IPS-18c (cell line): ENCODE data around the gene REC8.
A peak's percentile ranks its signal among the peaks of the same experiment; 100 is the strongest.

Experiments
- H3K4me3 ChIP-seq: 2 replicates; pipeline ENCODE4 v1.7.0; 2013; ENCODE audit warnings: low read depth, mild to moderate bottlenecking, low read length, moderate library complexity; ENCODE audit not compliant: insufficient read depth
- H3K9me3 ChIP-seq: one replicate; pipeline ENCODE4 v1.6.1; 2013; ENCODE audit warnings: mild to moderate bottlenecking, low read length, moderate library complexity; ENCODE audit not compliant: control insufficient read depth, insufficient read depth

REC8 gene

DNA sequence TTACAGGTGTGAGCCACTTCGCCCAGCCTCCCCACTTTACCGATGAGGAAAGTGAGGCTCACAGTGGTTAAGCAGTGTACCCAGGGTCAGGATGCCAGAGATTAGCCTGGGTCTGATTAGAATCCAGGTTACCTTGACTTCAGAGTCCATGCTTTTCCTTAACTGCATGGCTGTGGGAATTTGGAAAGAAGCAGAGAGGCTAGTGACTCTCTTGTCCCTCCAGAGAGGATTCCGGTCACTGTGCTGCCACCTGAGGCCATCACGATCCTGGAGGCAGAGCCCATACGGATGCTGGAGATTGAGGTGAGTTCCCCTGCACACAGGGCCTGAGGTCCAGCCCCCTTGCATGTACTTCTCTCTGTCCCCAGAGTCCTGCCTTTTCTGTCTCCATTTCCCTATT is 4.7 kb downstream of the REC8 start:
- Histone ChIP-seq H3K9me3 (no peaks in the 10 kb centered on the region), H3K4me3 (no peak overlapping the region)

DNA sequence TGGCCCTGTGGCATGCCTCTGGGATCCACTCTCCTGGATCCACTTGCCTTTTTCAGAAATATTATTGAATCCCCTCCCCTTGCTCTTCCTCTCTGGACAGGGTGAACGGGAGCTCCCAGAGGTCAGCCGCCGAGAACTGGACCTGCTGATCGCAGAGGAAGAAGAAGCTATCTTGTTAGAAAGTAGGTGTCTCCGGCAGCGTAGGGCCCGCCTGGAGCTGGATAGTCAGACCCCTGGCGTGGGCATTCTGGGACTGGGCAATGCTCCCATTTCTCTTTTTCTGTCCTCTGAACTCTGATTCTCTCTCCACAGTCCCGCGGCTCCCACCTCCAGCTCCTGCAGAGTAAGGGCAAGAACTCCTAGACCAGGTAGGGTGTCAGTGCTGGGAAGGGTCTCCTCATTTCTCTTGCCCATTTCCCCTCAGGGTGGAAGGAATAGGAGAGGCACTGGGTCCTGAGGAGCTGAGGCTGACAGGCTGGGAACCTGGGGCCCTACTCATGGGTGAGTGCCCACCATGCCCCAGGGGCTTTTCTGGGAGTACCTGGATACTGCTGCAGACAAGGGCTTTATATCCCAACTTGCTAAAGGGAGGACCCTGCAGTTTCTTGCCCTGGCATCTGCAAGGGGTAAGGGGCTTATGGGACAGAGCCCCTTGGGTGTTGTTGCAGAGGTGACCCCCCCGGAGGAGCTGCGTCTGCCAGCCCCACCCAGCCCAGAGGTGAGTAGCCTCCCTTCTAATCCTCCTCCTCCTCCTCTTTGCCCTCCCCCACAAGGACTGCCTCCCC is 5.4 kb downstream of the REC8 start:
- no peak overlapping the region for H3K4me3 ChIP-seq
- H3K9me3 ChIP-seq: no peaks in the 10 kb centered on the region

DNA sequence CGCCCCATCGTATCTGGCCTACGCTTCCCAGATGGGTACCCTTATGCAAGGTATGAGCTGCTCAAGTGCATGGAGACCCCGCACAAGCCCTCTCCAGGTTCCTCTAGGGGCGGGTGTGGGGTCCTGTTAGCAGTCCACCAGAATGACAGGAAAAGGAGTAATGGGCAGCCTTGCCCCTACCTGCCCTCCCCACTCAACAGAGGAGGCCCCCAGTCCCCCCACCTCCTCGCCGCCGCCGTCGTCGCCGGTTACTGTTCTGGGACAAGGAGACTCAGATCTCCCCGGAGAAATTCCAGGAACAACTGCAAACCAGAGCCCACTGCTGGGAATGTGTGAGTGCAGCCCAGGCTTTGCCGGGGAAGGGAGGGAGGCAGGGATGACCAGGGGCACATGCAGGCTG is 6.0 kb downstream of the REC8 start:
- Histone ChIP-seq H3K9me3 (no peaks in the 10 kb centered on the region), H3K4me3 (no peak overlapping the region)

DNA sequence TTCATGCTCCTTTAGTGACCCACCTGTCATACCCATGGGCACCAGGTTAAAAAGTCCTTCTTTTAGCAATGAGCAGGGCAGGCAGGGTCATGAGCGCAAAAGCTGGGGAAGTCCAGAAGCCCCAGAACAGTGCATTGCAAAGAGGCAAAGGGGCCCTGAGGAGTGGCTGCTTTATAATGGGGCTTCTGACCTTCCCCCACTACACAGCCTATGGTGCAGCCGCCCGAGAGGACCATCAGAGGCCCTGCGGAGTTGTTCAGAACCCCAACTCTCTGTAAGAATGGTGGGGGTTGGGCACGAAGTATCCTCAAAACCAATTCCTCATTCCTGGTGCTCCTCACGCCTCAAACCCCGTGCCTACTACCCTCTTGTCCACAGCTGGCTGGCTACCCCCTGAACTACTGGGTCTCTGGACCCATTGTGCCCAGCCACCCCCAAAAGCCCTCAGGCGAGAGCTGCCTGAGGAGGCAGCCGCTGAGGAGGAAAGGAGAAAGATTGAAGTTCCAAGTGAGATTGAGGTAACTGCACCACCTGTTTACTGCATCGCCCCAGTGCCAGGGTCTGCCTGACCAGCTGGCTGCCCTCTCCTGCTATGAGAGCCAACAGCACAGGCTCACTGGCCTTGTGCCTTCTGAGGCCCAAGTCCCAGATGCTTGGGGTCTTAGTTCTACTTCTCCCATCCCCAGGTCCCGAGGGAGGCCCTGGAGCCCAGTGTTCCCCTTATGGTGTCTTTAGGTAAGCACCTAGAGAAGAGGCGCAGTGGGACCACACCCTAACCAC is 6.7 kb downstream of the REC8 start:
- no peaks in the 10 kb centered on the region for H3K9me3 ChIP-seq

DNA sequence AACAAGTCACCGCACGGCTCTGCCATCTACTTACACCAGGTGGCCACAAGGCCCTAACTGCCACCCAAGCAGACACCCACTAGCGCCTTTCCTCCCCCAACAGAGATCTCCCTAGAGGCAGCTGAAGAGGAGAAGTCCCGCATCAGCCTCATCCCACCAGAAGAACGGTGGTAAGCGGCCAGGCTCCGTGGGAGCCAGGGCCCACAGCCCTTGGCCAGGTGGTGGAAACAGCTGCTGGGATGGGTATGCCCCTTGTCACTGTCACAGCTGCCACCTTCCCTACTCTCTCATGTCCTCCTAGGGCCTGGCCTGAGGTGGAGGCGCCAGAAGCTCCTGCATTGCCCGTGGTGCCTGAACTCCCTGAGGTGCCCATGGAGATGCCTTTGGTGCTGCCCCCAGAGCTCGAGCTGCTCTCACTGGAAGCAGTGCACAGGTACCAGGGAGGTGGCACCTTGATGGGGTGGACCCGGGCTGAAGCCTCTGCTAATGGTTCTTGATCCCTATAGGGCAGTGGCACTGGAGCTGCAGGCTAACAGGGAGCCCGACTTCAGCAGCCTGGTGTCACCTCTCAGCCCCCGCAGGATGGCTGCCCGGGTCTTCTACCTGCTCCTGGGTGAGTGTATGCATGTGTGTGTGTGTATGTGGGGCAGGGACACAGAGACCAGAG is 7.5 kb downstream of the REC8 start:
- H3K9me3 ChIP-seq: no peaks in the 10 kb centered on the region
- H3K4me3 ChIP-seq: no peak overlapping the region

More for the DNA sequence above, 6.7 kb downstream of the REC8 start:
- no peak overlapping the region for H3K4me3 ChIP-seq

DNA sequence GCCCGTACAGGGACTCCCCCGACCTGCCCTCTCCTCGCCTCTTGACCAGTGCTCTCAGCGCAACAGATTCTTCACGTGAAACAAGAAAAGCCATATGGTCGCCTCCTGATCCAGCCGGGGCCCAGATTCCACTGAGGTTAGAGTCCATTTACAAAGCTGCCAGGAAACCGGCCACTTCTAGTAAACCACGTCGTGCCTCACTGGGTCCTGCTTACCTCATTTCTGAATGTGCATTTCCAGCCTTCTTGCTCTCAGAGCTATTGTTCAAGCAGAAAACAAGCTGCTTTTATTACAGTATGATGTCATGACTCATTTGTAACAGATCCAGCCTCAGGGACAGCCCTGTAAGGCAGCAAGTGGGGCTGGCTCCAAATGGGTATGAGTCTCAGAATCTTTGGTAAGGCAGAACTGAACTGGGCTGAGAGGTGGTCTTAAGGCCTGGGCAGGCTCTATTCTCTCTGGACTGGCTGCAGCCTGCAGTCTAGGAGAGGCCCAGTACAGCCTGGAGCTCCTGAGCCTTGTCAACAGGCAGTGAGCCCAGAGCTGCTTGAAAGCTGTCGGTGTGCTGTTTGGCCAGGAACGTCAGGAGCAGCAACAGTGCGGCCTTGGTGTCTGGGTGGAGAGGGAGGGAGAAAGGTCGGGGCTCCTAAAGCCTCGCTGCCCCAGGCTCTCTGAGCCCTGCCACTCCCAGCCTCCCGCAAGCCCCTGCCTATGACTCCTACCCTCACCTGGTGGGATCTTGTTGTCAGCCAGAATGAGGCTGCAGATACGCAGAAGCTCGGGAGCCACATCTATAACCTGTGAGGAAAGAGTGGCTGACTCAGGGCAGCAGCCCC is 8.3 kb downstream of the REC8 start:
- no peak overlapping the region for H3K4me3 ChIP-seq
- H3K9me3 ChIP-seq: no peaks in the 10 kb centered on the region

DNA sequence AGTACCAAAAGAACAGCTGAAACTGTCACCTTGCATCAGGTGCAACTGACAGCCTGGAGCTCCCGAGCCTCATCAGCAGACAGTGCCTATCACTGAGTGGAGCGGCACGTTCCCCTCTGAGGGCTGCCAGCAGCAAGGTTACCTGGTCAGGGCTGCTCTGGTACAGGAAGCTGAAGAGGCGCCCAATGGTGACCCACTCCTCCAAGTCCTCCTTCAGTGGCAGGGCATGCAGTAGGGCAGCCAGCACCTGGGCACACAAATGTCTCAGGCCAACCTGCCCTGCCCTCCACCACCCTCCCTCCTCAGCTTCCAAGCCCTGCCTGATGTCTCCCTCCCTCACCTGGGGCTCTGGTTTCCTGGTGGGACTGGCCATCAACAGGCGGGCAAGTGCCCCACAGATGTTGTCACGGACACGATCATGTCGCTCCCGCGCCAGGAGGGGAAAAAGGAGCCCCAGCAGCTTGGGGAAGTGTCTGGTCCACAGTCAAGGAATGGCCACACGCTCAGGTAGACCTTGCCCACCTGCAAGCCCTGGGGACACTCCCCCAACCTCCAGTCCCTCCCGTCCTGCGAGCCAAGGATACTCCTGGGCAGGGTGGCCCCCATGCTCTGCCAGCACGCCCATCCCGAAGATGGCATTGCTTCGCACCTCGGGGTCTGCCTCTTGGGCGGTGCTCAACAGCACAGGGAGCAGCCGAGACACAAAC is 9.6 kb downstream of the REC8 start:
- no peaks in the 10 kb centered on the region for H3K9me3 ChIP-seq
- H3K4me3 ChIP-seq: no peak overlapping the region

DNA sequence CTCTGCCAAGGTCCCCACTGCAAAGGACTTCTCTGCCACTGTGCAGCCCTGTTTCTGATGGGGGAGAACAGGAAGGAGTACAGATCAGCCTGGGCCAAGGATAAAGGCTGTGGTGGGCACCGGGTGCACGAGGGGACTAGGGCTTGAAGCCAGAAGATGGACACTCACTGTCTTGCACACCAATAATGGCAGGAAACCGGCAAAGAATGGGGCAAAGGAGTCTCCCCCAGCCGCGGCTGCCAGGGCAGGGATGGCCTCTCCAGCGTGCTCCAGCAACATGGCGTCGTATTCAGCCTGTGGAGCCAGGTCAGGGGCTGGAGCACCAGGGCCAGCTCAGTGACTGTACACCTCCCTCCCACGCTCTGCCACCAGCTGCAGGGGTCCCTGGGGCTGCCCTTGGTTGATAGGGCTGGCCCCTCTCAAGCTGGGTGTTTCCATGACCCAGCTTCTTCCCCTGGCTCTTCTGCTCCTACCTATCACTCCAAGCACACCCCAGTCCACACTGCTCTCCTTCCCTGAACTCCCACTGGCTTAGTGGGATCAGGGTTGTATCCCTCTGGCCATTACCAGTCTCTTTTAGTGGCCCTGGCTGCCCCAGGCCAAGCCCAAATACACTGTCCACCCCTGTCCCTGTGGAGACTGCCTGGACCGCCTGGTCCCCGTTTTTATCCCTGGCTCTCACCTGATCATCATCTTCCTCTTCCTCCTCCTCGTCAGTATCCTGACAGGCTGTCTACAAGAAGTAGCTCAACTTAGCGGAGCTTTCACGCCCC is 10.4 kb downstream of the REC8 start:
- no peak overlapping the region for H3K4me3 ChIP-seq
- H3K9me3 ChIP-seq: no peaks in the 10 kb centered on the region

DNA sequence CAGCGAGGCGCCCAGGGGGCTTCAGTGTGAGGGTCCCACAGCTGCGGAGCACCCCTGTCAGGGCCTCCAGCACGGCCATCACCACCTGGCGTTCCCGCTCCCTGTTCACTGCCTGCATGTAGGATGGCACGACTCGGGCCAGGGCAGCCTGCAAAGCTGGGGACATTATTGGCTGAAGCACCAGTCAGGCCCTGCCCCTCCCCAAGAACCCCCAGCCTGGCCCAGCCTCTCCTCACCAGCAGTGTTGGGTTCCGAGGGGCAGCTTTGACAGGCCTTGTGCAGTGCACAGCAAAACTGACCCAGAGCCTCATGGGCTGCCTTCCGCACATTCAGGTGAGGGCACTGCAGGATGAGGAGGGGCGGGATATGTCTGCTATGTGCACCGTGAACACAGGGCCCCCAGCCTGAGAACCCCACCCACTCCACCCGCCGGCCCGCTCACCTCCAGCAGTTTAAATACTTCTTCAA is 11.2 kb downstream of the REC8 start:
- Histone ChIP-seq H3K4me3 (no peak overlapping the region), H3K9me3 (no peaks in the 10 kb centered on the region)

DNA sequence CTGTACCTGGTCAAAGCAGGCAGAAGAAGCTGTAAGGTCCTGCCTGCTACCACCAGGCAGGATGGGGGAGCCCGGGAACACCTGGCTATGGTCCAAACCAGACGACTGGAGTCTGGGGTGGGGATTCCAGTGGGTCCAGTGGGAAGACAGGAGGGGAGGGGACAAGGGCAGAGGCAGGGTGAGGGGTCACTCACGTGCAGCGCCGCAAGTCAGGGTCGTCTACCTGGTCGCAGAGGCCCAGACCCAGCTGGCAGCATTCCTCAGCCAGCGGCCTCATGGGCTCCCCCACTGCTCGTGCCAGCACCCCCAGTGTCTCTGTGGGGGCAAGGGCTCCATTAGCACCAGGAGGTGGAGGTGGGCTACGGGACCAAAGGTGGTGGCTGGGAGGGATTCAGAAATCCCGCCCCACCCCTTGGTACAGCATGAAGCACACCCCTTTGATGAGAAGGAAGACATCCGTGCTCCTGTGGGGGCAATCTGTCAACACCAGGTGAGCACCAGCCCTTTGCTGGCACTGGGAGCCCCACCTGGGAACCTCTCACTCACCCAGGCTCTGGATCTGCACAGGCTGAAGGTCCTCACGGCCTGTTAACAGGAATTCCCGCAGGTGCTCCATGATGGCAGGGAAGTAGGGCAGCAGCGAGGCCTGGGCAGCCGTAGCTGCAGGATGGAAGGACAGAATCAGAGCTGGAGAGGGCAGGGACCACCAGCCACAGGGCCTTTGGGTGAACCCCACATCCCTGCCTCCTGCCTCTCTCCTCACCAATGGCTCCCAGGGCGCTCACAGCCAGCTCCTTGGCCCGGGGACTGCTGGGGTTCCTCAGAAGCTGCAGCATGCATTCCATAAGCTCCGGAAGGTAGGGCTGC is 12.5 kb downstream of the REC8 start:
- no peak overlapping the region for H3K4me3 ChIP-seq
- H3K9me3 ChIP-seq: no peaks in the 10 kb centered on the region

DNA sequence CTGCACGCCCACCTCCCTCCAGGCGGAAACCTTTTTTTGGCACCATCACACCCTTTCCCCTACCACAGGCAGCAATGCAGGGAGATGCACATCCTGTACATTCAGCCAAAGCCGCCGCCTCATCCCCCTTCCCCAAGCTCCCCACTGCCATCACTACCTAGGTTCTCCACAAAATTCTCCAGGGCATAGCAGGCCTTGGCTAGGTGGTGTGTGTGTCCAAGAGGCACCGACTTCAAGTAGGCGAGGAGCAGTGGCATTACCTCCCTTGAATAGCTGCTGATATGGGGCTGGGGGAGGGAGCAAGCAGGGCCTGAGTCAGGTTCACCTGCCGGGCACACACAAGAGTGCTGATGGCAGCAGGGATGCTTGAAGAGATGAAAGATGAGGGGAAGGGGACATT is 13.1 kb downstream of the REC8 start:
- Histone ChIP-seq H3K9me3 (no peaks in the 10 kb centered on the region), H3K4me3 (no peak overlapping the region)

DNA sequence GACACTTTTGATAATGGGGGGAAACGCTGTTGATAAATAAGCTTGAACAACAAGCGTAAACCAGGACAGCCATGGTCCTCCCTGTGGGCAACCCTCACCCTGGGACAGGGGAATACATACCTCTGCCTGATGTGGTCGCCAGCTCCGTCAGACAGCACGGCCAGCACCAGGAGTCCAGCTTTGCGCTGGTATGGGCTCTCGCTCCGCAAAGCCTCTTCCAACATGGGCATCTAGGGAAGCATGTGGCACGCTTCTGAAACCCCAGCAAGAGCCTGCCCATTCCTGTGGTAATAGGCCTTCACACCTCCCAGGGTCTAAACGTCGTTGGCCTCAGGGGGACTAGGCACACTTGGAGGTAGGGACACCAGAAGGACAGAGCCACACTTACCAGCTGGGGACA is 13.9 kb downstream of the REC8 start:
- H3K4me3 ChIP-seq: no peak overlapping the region
- H3K9me3 ChIP-seq: no peaks in the 10 kb centered on the region

DNA sequence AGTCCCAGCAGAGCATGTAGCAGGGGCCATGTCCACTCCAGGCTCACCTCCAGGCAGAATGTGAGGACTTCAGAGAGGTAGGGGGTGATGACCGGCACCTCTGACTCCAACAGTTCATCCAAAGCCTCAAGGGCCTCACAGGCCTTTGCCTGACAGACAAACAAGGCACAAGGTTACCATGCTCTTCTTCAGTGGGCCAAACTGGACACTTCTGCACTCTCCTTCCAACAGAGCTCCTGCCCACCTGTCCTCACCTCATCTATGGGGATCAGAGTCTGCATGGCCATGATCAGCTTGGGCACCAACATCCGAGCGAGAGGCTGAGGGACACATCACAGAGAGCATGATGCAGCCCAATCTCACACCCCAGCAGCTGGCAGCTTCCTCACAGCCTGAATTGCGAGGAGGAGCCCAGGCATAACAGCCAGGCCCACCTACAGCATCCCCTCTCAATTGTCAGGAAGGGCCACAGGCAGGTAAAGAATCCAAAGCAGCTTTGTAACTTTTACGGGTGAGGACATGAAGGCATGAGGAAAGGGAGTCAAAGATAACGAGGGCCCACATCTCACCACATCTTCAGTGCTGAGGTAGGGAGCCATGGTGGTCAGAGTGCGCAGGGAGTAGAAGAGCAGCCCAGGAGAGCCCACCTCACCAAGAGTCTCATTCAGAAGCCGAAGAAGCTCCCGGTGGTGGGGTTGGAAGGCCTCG is 15.1 kb downstream of the REC8 start:
- H3K4me3 ChIP-seq: no peak overlapping the region; the same call in 1 of the 2 replicates
- H3K9me3 ChIP-seq: no peaks in the 10 kb centered on the region

DNA sequence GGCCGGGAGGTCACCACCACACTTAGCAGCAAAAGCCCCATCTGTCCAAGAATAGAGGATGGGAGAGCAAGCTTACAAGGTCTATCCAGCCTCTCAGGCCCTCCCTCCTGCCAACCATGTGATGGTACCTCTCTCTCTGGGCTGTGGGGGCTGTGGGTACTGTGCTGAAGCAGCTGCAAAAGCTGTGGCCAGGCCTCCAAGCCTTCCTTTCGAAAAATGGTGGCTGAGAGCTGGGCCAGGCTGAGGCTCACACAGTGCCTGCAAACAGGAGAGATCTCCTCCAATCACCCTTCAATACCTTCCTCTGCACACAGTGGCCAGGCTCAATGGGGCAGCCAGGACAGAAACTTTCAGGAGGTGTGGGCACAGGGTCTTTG is 15.6 kb downstream of the REC8 start:
- H3K9me3 ChIP-seq: no peaks in the 10 kb centered on the region
- peak overlapping the region; percentile 92 for H3K4me3 ChIP-seq
